ENCODE measurements around the gene EHD3.

Gene EHD3

DNA sequence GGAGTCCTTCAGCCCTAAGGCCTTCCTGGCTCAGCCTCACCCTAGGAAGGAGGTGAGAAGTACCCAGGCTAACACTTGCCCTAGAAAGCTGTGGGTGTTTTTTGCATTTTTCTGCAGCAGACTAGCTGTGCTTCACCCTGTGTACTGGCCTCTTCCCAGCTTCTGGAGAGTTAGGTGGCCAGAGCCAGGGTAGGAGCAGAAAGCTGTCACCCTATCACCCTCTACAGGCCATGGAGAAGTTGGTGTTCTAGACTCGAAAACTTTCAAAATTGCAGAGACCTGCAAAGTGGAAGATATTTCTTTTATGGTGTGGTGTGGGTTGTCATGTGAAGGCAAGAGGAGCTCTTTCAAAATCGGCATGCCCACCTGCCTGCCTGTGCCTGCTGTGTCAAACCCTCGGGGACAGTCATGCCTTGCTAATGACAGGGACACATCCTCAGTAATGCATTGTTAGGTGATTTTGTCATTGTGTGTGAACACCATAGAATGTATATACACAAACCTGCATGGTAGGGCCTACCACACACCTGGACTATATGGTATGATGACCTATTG, 29.8 kb downstream of the EHD3 start:
- no peak for DNase-seq (ENCODE audit: low read depth)
- TF ChIP-seq, protein P1, sequence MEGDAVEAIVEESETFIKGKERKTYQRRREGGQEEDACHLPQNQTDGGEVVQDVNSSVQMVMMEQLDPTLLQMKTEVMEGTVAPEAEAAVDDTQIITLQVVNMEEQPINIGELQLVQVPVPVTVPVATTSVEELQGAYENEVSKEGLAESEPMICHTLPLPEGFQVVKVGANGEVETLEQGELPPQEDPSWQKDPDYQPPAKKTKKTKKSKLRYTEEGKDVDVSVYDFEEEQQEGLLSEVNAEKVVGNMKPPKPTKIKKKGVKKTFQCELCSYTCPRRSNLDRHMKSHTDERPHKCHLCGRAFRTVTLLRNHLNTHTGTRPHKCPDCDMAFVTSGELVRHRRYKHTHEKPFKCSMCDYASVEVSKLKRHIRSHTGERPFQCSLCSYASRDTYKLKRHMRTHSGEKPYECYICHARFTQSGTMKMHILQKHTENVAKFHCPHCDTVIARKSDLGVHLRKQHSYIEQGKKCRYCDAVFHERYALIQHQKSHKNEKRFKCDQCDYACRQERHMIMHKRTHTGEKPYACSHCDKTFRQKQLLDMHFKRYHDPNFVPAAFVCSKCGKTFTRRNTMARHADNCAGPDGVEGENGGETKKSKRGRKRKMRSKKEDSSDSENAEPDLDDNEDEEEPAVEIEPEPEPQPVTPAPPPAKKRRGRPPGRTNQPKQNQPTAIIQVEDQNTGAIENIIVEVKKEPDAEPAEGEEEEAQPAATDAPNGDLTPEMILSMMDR (conservative IDR thresholded peaks at IDR 0.05; ENCODE audit: low read depth, low read length) = no peak
- H3K4me3 ChIP-seq (ENCODE audit: low read depth, low read length) = no peak overlapping the region

DNA sequence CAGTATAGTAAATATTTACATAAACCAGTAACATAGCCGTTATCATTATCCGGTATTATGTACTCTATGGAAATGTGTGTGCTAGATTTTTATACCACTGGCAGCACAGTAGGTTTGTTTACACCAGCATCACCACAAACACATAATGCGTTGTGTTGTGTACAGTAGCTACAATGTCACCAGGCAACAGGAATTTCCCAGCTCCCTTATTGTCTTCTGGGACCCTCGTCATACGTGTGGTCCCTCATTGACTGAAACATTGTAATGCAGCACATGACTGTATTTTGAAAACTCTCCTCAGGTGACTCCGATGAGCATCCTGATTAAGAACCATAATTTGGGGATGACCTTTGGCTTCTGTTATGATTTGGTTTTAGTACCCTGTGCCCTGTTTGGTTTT, 31.3 kb downstream of the EHD3 start:
- H3K4me3 ChIP-seq (ENCODE audit: low read depth, low read length) = no peak overlapping the region
- TF ChIP-seq, protein P1 (conservative IDR thresholded peaks at IDR 0.05; ENCODE audit: low read depth, low read length) = no peak
- DNase-seq (ENCODE audit: low read depth) = no peak

DNA sequence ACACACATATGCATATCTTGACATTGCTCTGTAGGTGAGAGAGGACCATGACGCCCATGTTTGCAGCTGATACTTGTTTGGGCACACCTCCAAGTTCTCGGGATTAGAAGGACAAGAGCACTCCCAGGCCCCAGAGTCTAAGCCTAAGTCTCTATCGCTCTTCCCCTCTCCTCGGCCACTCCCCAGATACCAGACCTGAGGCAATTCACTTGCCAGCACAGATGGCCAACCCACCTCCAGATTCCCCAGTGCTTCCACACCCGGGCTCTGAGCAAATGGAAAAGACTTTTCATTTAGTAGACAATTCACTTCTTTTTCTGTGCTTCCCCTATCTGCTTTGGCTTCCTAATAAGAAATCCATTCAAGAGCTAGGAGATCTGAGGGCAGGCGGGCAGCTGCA, 32.9 kb downstream of the EHD3 start:
- no peak overlapping the region for H3K4me3 ChIP-seq (ENCODE audit: low read depth, low read length)
- DNase-seq (ENCODE audit: low read depth) = no peak
- TF ChIP-seq, protein P1 (conservative IDR thresholded peaks at IDR 0.05; ENCODE audit: low read depth, low read length) = no peak

DNA sequence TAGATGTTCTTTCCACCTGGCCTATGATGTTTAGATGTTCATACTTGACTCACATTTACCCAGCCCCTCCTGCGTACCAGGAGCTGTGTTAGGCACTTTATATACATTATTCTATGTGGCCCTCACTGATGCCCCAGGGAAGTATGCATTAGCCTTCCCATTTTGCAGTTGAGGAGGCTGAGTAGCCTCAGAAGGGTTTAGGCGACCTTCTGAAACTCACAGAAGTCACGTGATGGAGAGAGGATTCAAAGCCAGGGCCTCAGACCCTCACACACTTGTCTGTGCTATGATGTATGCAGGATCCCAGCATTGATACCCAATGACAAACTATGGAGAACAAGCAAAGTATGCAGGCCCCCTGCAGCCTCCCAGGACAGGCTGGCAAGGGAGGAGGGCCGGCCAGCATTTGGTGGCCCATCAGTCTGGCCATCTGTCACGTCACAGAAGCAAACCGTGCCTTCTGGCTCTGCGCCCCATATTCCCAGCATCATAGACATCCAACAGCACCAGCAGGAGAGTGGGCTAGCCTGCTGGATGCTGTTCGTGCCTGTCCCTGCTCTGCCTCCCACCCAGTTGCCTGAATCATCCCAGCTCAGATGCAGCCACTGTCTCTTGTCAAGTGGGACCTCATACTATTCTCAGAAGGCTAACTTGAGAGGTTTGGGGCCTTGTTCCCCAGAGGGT, 33.6 kb downstream of the EHD3 start:
- TF ChIP-seq, protein P1 (conservative IDR thresholded peaks at IDR 0.05; ENCODE audit: low read depth, low read length) = no peak
- H3K4me3 ChIP-seq (ENCODE audit: low read depth, low read length) = no peak overlapping the region
- no peak for DNase-seq (ENCODE audit: low read depth)

DNA sequence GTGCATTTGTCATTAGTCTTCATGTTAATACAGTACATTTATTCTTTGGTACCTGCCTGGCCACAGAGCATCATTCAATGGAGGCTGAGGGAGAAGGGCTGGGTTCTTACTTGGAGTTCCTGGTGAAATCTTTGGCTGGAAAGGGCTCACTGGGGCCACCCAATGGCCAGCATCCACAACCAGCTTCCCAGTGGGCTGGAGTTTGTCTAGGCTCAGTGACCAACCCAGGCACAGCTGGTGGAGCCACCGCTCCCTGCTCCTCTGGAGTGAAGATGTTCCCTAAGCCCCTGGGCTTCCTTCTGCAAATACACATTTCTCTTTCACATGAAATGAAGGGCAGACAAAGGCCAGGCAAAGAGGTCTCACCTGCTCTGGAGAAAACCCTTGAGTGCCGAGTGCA, 34.4 kb downstream of the EHD3 start:
- no peak for DNase-seq (ENCODE audit: low read depth)
- TF ChIP-seq, protein P1 (conservative IDR thresholded peaks at IDR 0.05; ENCODE audit: low read depth, low read length) = peak; percentile 23
- no peak overlapping the region for H3K4me3 ChIP-seq (ENCODE audit: low read depth, low read length)

DNA sequence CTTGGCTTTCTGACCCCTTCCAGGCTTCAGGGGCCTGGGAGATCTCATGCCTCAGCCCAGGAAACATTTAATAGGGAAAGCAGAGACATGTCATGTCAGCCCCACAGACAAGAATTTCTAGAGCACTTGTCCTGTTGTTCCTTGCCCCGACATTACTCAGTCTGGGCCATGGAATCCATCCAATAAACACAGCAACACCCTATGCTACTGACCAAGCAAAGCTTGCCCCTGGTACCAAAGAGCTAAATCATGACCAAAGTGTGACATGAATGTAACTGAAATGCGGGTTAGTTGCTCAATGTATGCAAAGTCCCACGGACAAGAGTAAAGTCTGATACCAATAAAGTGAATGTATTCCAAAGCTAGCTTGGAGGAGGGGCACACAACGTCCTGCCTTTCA, 35.1 kb downstream of the EHD3 start:
- TF ChIP-seq, protein P1 (conservative IDR thresholded peaks at IDR 0.05; ENCODE audit: low read depth, low read length) = no peak
- H3K4me3 ChIP-seq (ENCODE audit: low read depth, low read length) = no peak overlapping the region
- no peak for DNase-seq (ENCODE audit: low read depth)

DNA sequence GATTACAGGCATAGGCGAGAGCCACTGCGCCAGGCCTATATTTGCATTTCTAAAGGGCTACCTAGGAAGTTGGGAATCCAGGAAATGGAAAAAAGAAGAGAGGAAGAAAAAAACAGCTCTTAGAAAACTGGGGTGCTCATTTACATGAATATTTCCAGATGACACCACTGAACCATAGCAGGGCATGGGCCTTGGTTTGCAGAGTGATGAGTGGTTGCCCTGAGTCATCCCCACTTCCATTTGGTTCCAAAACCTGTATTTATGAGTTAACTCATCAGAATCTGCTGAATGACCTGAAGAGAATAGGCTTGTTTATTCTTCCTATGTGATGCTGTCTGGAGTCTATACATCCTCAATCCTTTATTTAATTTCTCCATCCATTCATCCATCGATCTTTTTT, 36.2 kb downstream of the EHD3 start:
- TF ChIP-seq, protein P1 (conservative IDR thresholded peaks at IDR 0.05; ENCODE audit: low read depth, low read length) = no peak
- no peak for DNase-seq (ENCODE audit: low read depth)
- no peak overlapping the region for H3K4me3 ChIP-seq (ENCODE audit: low read depth, low read length)

Measured in choroid plexus epithelial cell (primary cell).